ENCODE results near the gene SULT1E1.

SULT1E1 gene

GRCh38 chr4:69838977-69839376 is 21.0 kb downstream of the SULT1E1 start:
- no peak overlapping the region for H3K4me3 ChIP-seq (ENCODE audit: low read depth in 1 of 2, low read length in 2 of 2)
- H3K27ac ChIP-seq (ENCODE audit: low read depth, low read length): no peak overlapping the region
- H3K4me1 ChIP-seq (ENCODE audit: insufficient read depth, low read length): no peaks in the 10 kb centered on the region
- H3K9me3 ChIP-seq (ENCODE audit: low read length): no peaks in the 10 kb centered on the region
- no peaks in the 10 kb centered on the region for H3K36me3 ChIP-seq (ENCODE audit: insufficient read depth, low read length)
- H3K27me3 ChIP-seq (ENCODE audit: control insufficient read depth in 1 of 2, insufficient read depth in 2 of 2, low read length in 2 of 2): no peaks in the 10 kb centered on the region
- no peak overlapping the region for H3K9ac ChIP-seq (ENCODE audit: low read length)

- no peak overlapping the region for H3K4me3 ChIP-seq (ENCODE audit: low read depth in 1 of 2, low read length in 2 of 2)
- H3K27ac ChIP-seq (ENCODE audit: low read depth, low read length): no peak overlapping the region
- H3K9me3 ChIP-seq (ENCODE audit: low read length): no peaks in the 10 kb centered on the region
- H3K36me3 ChIP-seq (ENCODE audit: insufficient read depth, low read length): no peaks in the 10 kb centered on the region
- no peaks in the 10 kb centered on the region for H3K4me1 ChIP-seq (ENCODE audit: insufficient read depth, low read length)
- H3K27me3 ChIP-seq (ENCODE audit: control insufficient read depth in 1 of 2, insufficient read depth in 2 of 2, low read length in 2 of 2): no peaks in the 10 kb centered on the region
- H3K9ac ChIP-seq (ENCODE audit: low read length): no peak overlapping the region
Observed at GRCh38 chr4:69836287-69836686, 23.7 kb downstream of the SULT1E1 start.

- no peak overlapping the region for H3K4me3 ChIP-seq (ENCODE audit: low read depth in 1 of 2, low read length in 2 of 2)
- no peak overlapping the region for H3K27ac ChIP-seq (ENCODE audit: low read depth, low read length)
- H3K9me3 ChIP-seq (ENCODE audit: low read length): no peaks in the 10 kb centered on the region
- H3K36me3 ChIP-seq (ENCODE audit: insufficient read depth, low read length): no peaks in the 10 kb centered on the region
- no peaks in the 10 kb centered on the region for H3K4me1 ChIP-seq (ENCODE audit: insufficient read depth, low read length)
- no peak overlapping the region for H3K9ac ChIP-seq (ENCODE audit: low read length)
- no peaks in the 10 kb centered on the region for H3K27me3 ChIP-seq (ENCODE audit: control insufficient read depth in 1 of 2, insufficient read depth in 2 of 2, low read length in 2 of 2)
Observed at GRCh38 chr4:69835766-69836165, 24.2 kb downstream of the SULT1E1 start.

GRCh38 chr4:69833251-69833650 is 26.7 kb downstream of the SULT1E1 start:
- no peaks in the 10 kb centered on the region for H3K4me1 ChIP-seq (ENCODE audit: insufficient read depth, low read length)
- no peak overlapping the region for H3K9ac ChIP-seq (ENCODE audit: low read length)
- H3K27me3 ChIP-seq (ENCODE audit: control insufficient read depth in 1 of 2, insufficient read depth in 2 of 2, low read length in 2 of 2): no peaks in the 10 kb centered on the region
- H3K27ac ChIP-seq (ENCODE audit: low read depth, low read length): no peak overlapping the region
- H3K9me3 ChIP-seq (ENCODE audit: low read length): no peaks in the 10 kb centered on the region
- H3K36me3 ChIP-seq (ENCODE audit: insufficient read depth, low read length): no peaks in the 10 kb centered on the region
- no peak overlapping the region for H3K4me3 ChIP-seq (ENCODE audit: low read depth in 1 of 2, low read length in 2 of 2)

- no peak overlapping the region for H3K4me3 ChIP-seq (ENCODE audit: low read depth in 1 of 2, low read length in 2 of 2)
- no peaks in the 10 kb centered on the region for H3K36me3 ChIP-seq (ENCODE audit: insufficient read depth, low read length)
- H3K4me1 ChIP-seq (ENCODE audit: insufficient read depth, low read length): no peaks in the 10 kb centered on the region
- H3K27ac ChIP-seq (ENCODE audit: low read depth, low read length): no peak overlapping the region
- H3K27me3 ChIP-seq (ENCODE audit: control insufficient read depth in 1 of 2, insufficient read depth in 2 of 2, low read length in 2 of 2): no peaks in the 10 kb centered on the region
- no peak overlapping the region for H3K9ac ChIP-seq (ENCODE audit: low read length)
- H3K9me3 ChIP-seq (ENCODE audit: low read length): no peaks in the 10 kb centered on the region
Observed at GRCh38 chr4:69832326-69833030, 27.5 kb downstream of the SULT1E1 start.

GRCh38 chr4:69831646-69832325 is 28.2 kb downstream of the SULT1E1 start:
- Histone ChIP-seq H3K9me3 (ENCODE audit: low read length) (no peaks in the 10 kb centered on the region), H3K36me3 (ENCODE audit: insufficient read depth, low read length) (no peaks in the 10 kb centered on the region), H3K4me3 (ENCODE audit: low read depth in 1 of 2, low read length in 2 of 2) (no peak overlapping the region), H3K27ac (ENCODE audit: low read depth, low read length) (no peak overlapping the region), H3K27me3 (ENCODE audit: control insufficient read depth in 1 of 2, insufficient read depth in 2 of 2, low read length in 2 of 2) (no peaks in the 10 kb centered on the region), H3K4me1 (ENCODE audit: insufficient read depth, low read length) (no peaks in the 10 kb centered on the region), H3K9ac (ENCODE audit: low read length) (no peak overlapping the region)

- Histone ChIP-seq H3K4me1 (ENCODE audit: insufficient read depth, low read length) (no peaks in the 10 kb centered on the region), H3K36me3 (ENCODE audit: insufficient read depth, low read length) (no peaks in the 10 kb centered on the region), H3K27ac (ENCODE audit: low read depth, low read length) (no peak overlapping the region), H3K4me3 (ENCODE audit: low read depth in 1 of 2, low read length in 2 of 2) (no peak overlapping the region), H3K9ac (ENCODE audit: low read length) (no peak overlapping the region), H3K27me3 (ENCODE audit: control insufficient read depth in 1 of 2, insufficient read depth in 2 of 2, low read length in 2 of 2) (no peaks in the 10 kb centered on the region), H3K9me3 (ENCODE audit: low read length) (no peaks in the 10 kb centered on the region)
Observed at GRCh38 chr4:69831270-69831627, 28.7 kb downstream of the SULT1E1 start.

GRCh38 chr4:69830560-69831269 is 29.2 kb downstream of the SULT1E1 start:
- H3K27me3 ChIP-seq (ENCODE audit: control insufficient read depth in 1 of 2, insufficient read depth in 2 of 2, low read length in 2 of 2): no peaks in the 10 kb centered on the region
- H3K9me3 ChIP-seq (ENCODE audit: low read length): no peaks in the 10 kb centered on the region
- no peaks in the 10 kb centered on the region for H3K4me1 ChIP-seq (ENCODE audit: insufficient read depth, low read length)
- H3K27ac ChIP-seq (ENCODE audit: low read depth, low read length): no peak overlapping the region
- H3K4me3 ChIP-seq (ENCODE audit: low read depth in 1 of 2, low read length in 2 of 2): no peak overlapping the region
- H3K36me3 ChIP-seq (ENCODE audit: insufficient read depth, low read length): no peaks in the 10 kb centered on the region
- no peak overlapping the region for H3K9ac ChIP-seq (ENCODE audit: low read length)

- Histone ChIP-seq H3K9me3 (ENCODE audit: low read length) (no peaks in the 10 kb centered on the region), H3K27ac (ENCODE audit: low read depth, low read length) (no peak overlapping the region), H3K4me3 (ENCODE audit: low read depth in 1 of 2, low read length in 2 of 2) (no peak overlapping the region), H3K36me3 (ENCODE audit: insufficient read depth, low read length) (no peaks in the 10 kb centered on the region), H3K4me1 (ENCODE audit: insufficient read depth, low read length) (no peaks in the 10 kb centered on the region), H3K9ac (ENCODE audit: low read length) (no peak overlapping the region), H3K27me3 (ENCODE audit: control insufficient read depth in 1 of 2, insufficient read depth in 2 of 2, low read length in 2 of 2) (no peaks in the 10 kb centered on the region)
Observed at GRCh38 chr4:69830192-69830559, 29.8 kb downstream of the SULT1E1 start.

GRCh38 chr4:69829678-69830077 is 30.3 kb downstream of the SULT1E1 start:
- no peak overlapping the region for H3K9ac ChIP-seq (ENCODE audit: low read length)
- H3K4me1 ChIP-seq (ENCODE audit: insufficient read depth, low read length): no peaks in the 10 kb centered on the region
- H3K27ac ChIP-seq (ENCODE audit: low read depth, low read length): no peak overlapping the region
- H3K36me3 ChIP-seq (ENCODE audit: insufficient read depth, low read length): no peaks in the 10 kb centered on the region
- H3K27me3 ChIP-seq (ENCODE audit: control insufficient read depth in 1 of 2, insufficient read depth in 2 of 2, low read length in 2 of 2): no peaks in the 10 kb centered on the region
- no peak overlapping the region for H3K4me3 ChIP-seq (ENCODE audit: low read depth in 1 of 2, low read length in 2 of 2)
- no peaks in the 10 kb centered on the region for H3K9me3 ChIP-seq (ENCODE audit: low read length)

- Histone ChIP-seq H3K4me1 (ENCODE audit: insufficient read depth, low read length) (no peaks in the 10 kb centered on the region), H3K9ac (ENCODE audit: low read length) (no peak overlapping the region), H3K36me3 (ENCODE audit: insufficient read depth, low read length) (no peaks in the 10 kb centered on the region), H3K27ac (ENCODE audit: low read depth, low read length) (no peak overlapping the region), H3K27me3 (ENCODE audit: control insufficient read depth in 1 of 2, insufficient read depth in 2 of 2, low read length in 2 of 2) (no peaks in the 10 kb centered on the region), H3K9me3 (ENCODE audit: low read length) (no peaks in the 10 kb centered on the region), H3K4me3 (ENCODE audit: low read depth in 1 of 2, low read length in 2 of 2) (no peak overlapping the region)
Observed at GRCh38 chr4:69828828-69829227, 31.1 kb downstream of the SULT1E1 start.
